Measurements from ENCODE around the gene PRSS33.

PRSS33 gene

GRCh38 chr16:2799859-2800226 lies 12.5 kb upstream of the PRSS33 start:
- Histone ChIP-seq H3K4me1 (peaks cover under 1% of the 10 kb centered on the region), H3K4me3 (no peak overlapping the region), H3K36me3 (replicated peaks) (no peaks in the 10 kb centered on the region), H3K9me3 (peaks cover 6% of the 10 kb centered on the region; the same call in 1 of the 2 replicates), H3K27me3 (ENCODE audit: low read depth) (no peaks in the 10 kb centered on the region)
- in situ Hi-C loops (cut with MboI; ENCODE audit: low sequenced_read_pairs): no loop called here
- no peak for DNase-seq (ENCODE audit: low spot score in 2 of 2)

- DNase-seq (ENCODE audit: low spot score in 2 of 2): no peak
- no peaks in the 10 kb centered on the region for H3K36me3 ChIP-seq (replicated peaks)
- no peaks in the 10 kb centered on the region for H3K27me3 ChIP-seq (ENCODE audit: low read depth)
- H3K4me3 ChIP-seq: no peak overlapping the region
- H3K4me1 ChIP-seq: peaks cover 6% of the 10 kb centered on the region
- peaks cover 6% of the 10 kb centered on the region; the same call in 1 of the 2 replicates for H3K9me3 ChIP-seq
- in situ Hi-C loops (cut with MboI; ENCODE audit: low sequenced_read_pairs): no loop called here
These were observed 12.0 kb upstream of the PRSS33 start for GRCh38 chr16:2799205-2799858.

GRCh38 chr16:2798723-2799204 lies 11.4 kb upstream of the PRSS33 start:
- no peaks in the 10 kb centered on the region for H3K27me3 ChIP-seq (ENCODE audit: low read depth)
- H3K9me3 ChIP-seq: peaks cover 6% of the 10 kb centered on the region; the same call in 1 of the 2 replicates
- no peaks in the 10 kb centered on the region for H3K36me3 ChIP-seq (replicated peaks)
- no peak for DNase-seq (ENCODE audit: low spot score in 2 of 2)
- peaks cover 9% of the 10 kb centered on the region for H3K4me1 ChIP-seq
- H3K4me3 ChIP-seq: no peak overlapping the region
- in situ Hi-C loops (cut with MboI; ENCODE audit: low sequenced_read_pairs): no loop called here

- Histone ChIP-seq H3K36me3 (replicated peaks) (no peaks in the 10 kb centered on the region), H3K27me3 (ENCODE audit: low read depth) (no peaks in the 10 kb centered on the region), H3K4me3 (no peak overlapping the region), H3K9me3 (no peaks in the 10 kb centered on the region), H3K4me1 (peaks cover 9% of the 10 kb centered on the region)
- DNase-seq (ENCODE audit: low spot score in 2 of 2): no peak
- in situ Hi-C loops (cut with MboI; ENCODE audit: low sequenced_read_pairs): no loop called here
These were observed 8.2 kb upstream of the PRSS33 start for GRCh38 chr16:2795395-2796143.

GRCh38 chr16:2792940-2793339 lies 5.6 kb upstream of the PRSS33 start:
- no peak overlapping the region for H3K4me3 ChIP-seq
- H3K9me3 ChIP-seq: no peaks in the 10 kb centered on the region
- peaks cover 9% of the 10 kb centered on the region for H3K4me1 ChIP-seq
- peaks cover 7% of the 10 kb centered on the region; the same call in 1 of the 2 replicates for H3K27me3 ChIP-seq (ENCODE audit: low read depth)
- DNase-seq (ENCODE audit: low spot score in 2 of 2): no peak
- H3K36me3 ChIP-seq (replicated peaks): no peaks in the 10 kb centered on the region
- in situ Hi-C loops (cut with MboI; ENCODE audit: low sequenced_read_pairs): no loop called here

GRCh38 chr16:2791174-2791573 lies 3.8 kb upstream of the PRSS33 start:
- in situ Hi-C loops (cut with MboI; ENCODE audit: low sequenced_read_pairs): no loop called here
- Histone ChIP-seq H3K36me3 (replicated peaks) (no peaks in the 10 kb centered on the region), H3K9me3 (no peaks in the 10 kb centered on the region), H3K4me3 (no peak overlapping the region), H3K4me1 (peaks cover 9% of the 10 kb centered on the region), H3K27me3 (ENCODE audit: low read depth) (peaks cover 11% of the 10 kb centered on the region; the same call in 1 of the 2 replicates)
- no peak for DNase-seq (ENCODE audit: low spot score in 2 of 2)

GRCh38 chr16:2790631-2791030 lies 3.3 kb upstream of the PRSS33 start:
- in situ Hi-C loops (cut with MboI; ENCODE audit: low sequenced_read_pairs): no loop called here
- Histone ChIP-seq H3K4me1 (peaks cover 9% of the 10 kb centered on the region), H3K9me3 (no peaks in the 10 kb centered on the region), H3K27me3 (ENCODE audit: low read depth) (peaks cover 11% of the 10 kb centered on the region; the same call in 1 of the 2 replicates), H3K4me3 (no peak overlapping the region), H3K36me3 (replicated peaks) (no peaks in the 10 kb centered on the region)
- DNase-seq (ENCODE audit: low spot score in 2 of 2): no peak

GRCh38 chr16:2787961-2788360 lies 601 bp upstream of the PRSS33 start:
- H3K4me3 ChIP-seq: no peak overlapping the region
- in situ Hi-C loops (cut with MboI; ENCODE audit: low sequenced_read_pairs): no loop called here
- peaks cover 11% of the 10 kb centered on the region; the same call in 1 of the 2 replicates for H3K27me3 ChIP-seq (ENCODE audit: low read depth)
- H3K36me3 ChIP-seq (replicated peaks): no peaks in the 10 kb centered on the region
- no peaks in the 10 kb centered on the region for H3K9me3 ChIP-seq
- DNase-seq (ENCODE audit: low spot score in 2 of 2): no peak
- H3K4me1 ChIP-seq: no peaks in the 10 kb centered on the region

GRCh38 chr16:2786826-2787151 lies 571 bp downstream of the PRSS33 start:
- Histone ChIP-seq H3K4me3 (no peak overlapping the region), H3K27me3 (ENCODE audit: low read depth) (peaks cover 11% of the 10 kb centered on the region; the same call in 1 of the 2 replicates), H3K36me3 (replicated peaks) (no peaks in the 10 kb centered on the region), H3K4me1 (no peaks in the 10 kb centered on the region), H3K9me3 (no peaks in the 10 kb centered on the region)
- in situ Hi-C loops (cut with MboI; ENCODE audit: low sequenced_read_pairs): no loop called here
- no peak for DNase-seq (ENCODE audit: low spot score in 2 of 2)

GRCh38 chr16:2786061-2786825 lies 1.1 kb downstream of the PRSS33 start:
- in situ Hi-C loops (cut with MboI; ENCODE audit: low sequenced_read_pairs): no loop called here
- Histone ChIP-seq H3K36me3 (replicated peaks) (no peaks in the 10 kb centered on the region), H3K9me3 (no peaks in the 10 kb centered on the region), H3K4me3 (no peak overlapping the region), H3K4me1 (no peaks in the 10 kb centered on the region), H3K27me3 (ENCODE audit: low read depth) (peaks cover 11% of the 10 kb centered on the region; the same call in 1 of the 2 replicates)
- no peak for DNase-seq (ENCODE audit: low spot score in 2 of 2)

- Histone ChIP-seq H3K9me3 (no peaks in the 10 kb centered on the region), H3K27me3 (ENCODE audit: low read depth) (peaks cover 11% of the 10 kb centered on the region; the same call in 1 of the 2 replicates), H3K4me1 (no peaks in the 10 kb centered on the region), H3K4me3 (no peak overlapping the region), H3K36me3 (replicated peaks) (no peaks in the 10 kb centered on the region)
- no peak for DNase-seq (ENCODE audit: low spot score in 2 of 2)
- in situ Hi-C loops (cut with MboI; ENCODE audit: low sequenced_read_pairs): no loop called here
These were observed 2.0 kb downstream of the PRSS33 start for GRCh38 chr16:2785101-2785991.

- H3K9me3 ChIP-seq: no peaks in the 10 kb centered on the region
- peaks cover 7% of the 10 kb centered on the region; the same call in 1 of the 2 replicates for H3K27me3 ChIP-seq (ENCODE audit: low read depth)
- H3K4me3 ChIP-seq: no peak overlapping the region
- no peaks in the 10 kb centered on the region for H3K4me1 ChIP-seq
- no peak for DNase-seq (ENCODE audit: low spot score in 2 of 2)
- no peaks in the 10 kb centered on the region for H3K36me3 ChIP-seq (replicated peaks)
- in situ Hi-C loops (cut with MboI; ENCODE audit: low sequenced_read_pairs): no loop called here
These were observed 2.8 kb downstream of the PRSS33 start for GRCh38 chr16:2784358-2785100.

Measured in HAP-1 (cell line).